GM12878 (cell line): ENCODE measurements around the gene DCAF4. TPM values are rescaled to one million over a fixed set of nuclear protein-coding genes. Genes with fewer than 3 reads are reported as not detected.
A peak's percentile ranks its signal among the peaks of the same experiment; 100 is the strongest.

Experiments used
- ATAC-seq: fragments of 200-7000 bp; cut with Tn5 transposase; 3 replicates; pipeline ENCODE4 v1.9.1; 2020; ENCODE audit warnings: mild to moderate bottlenecking, moderate library complexity
- BruUV-seq: library from RNA; stranded (reverse); fragments of 400-500 nt; replicated peaks from 2 replicates; lab custom pipeline; 2021; lab: Mats Ljungman, UMichigan
- CTCF ChIA-PET: fragments of 300-600 bp; sonication (Branson Sonifier 250); formaldehyde crosslinking; extraction: SDS; loops from one replicate; lab custom pipeline; 2021; ENCODE audit warnings: inconsistent platforms; lab: Yijun Ruan, JAX
- POLR2A ChIA-PET: fragments of 350-600 bp; formaldehyde crosslinking; extraction: SDS; loops from one replicate; lab custom pipeline; 2021; ENCODE audit warnings: inconsistent platforms; lab: Charles Lee
- RAD21 ChIA-PET: fragments of 300-600 bp; sonication (Branson Sonifier 250); formaldehyde crosslinking; loops from one replicate; lab custom pipeline; 2023; ENCODE audit warnings: antibody characterized with exemption; ENCODE audit not compliant: unreplicated experiment; lab: Charles Lee
- SMC1A ChIA-PET: fragments of 300-600 bp; sonication (Branson Sonifier 250); formaldehyde crosslinking; loops from one replicate; lab custom pipeline; 2023; ENCODE audit not compliant: unreplicated experiment, uncharacterized antibody; lab: Charles Lee
- DNase-seq: peaks from one replicate; pipeline ENCODE4 v3.0.0-alpha.2; 2011; ENCODE audit warnings: low read depth, low spot score
- FAIRE-seq: peaks from 3 replicates; lab custom pipeline; 2011; peaks lifted over from hg19 to GRCh38; lab: Jason Lieb, UNC
- H2AFZ ChIP-seq: 2 replicates; pipeline ENCODE4 v1.6.0; 2011; ENCODE audit warnings: low read depth, low read length, control low read depth; ENCODE audit not compliant: control insufficient read depth
- H3K27ac ChIP-seq: 2 replicates; pipeline ENCODE4 v1.5.1; 2011; ENCODE audit warnings: control low read depth; ENCODE audit not compliant: control insufficient read depth, insufficient read depth
- H3K27me3 ChIP-seq, 2 experiments: replicated peaks in 1 of 2; 2 replicates each; pipeline versions ENCODE4 v1.6.0 to v1.6.1; 2011; ENCODE audit warnings: low read length in 1 of 2; ENCODE audit not compliant: control insufficient read depth in 2 of 2, insufficient read depth in 2 of 2
- H3K36me3 ChIP-seq, 2 experiments: 2 replicates each; pipeline ENCODE4 v1.5.1; 2011; ENCODE audit warnings: low read length in 1 of 2; ENCODE audit not compliant: control insufficient read depth in 2 of 2, insufficient read depth in 2 of 2
- H3K4me1 ChIP-seq: 2 replicates; pipeline ENCODE4 v1.6.1; 2011; ENCODE audit warnings: mild to moderate bottlenecking, low read length, moderate library complexity, mixed read lengths; ENCODE audit not compliant: control insufficient read depth, insufficient read depth
- H3K4me2 ChIP-seq: 2 replicates; pipeline ENCODE4 v1.6.0; 2011; ENCODE audit warnings: control low read depth; ENCODE audit not compliant: control insufficient read depth, insufficient read depth
- H3K4me3 ChIP-seq: fragments of 200-600 bp; sonication (generic); 2 replicates; pipeline ENCODE4 v1.5.1; 2016
- H3K79me2 ChIP-seq: 2 replicates; pipeline ENCODE4 v1.6.0; 2011; ENCODE audit warnings: low read length; ENCODE audit not compliant: control insufficient read depth, insufficient read depth
- H3K9ac ChIP-seq: 2 replicates; pipeline ENCODE4 v1.8.0; 2011; ENCODE audit warnings: low read length, control low read depth, mixed read lengths; ENCODE audit not compliant: control insufficient read depth, insufficient read depth
- H3K9me3 ChIP-seq: replicated peaks from 3 replicates; pipeline ENCODE4 v1.5.1; 2011; ENCODE audit warnings: mild to moderate bottlenecking, low read length; ENCODE audit not compliant: control insufficient read depth, insufficient read depth
- H4K20me1 ChIP-seq: 2 replicates; pipeline ENCODE4 v1.6.0; 2011; ENCODE audit not compliant: control insufficient read depth, insufficient read depth
- ASH2L ChIP-seq: fragments of 300-600, 200-600 bp; sonication (generic); IDR thresholded peaks from 2 replicates; pipeline ENCODE4 v1.6.1; 2017; ENCODE audit warnings: low read depth, mild to moderate bottlenecking, borderline replicate concordance
- CBX3 ChIP-seq: fragments of 200-600 bp; sonication (generic); IDR thresholded peaks from 2 replicates; pipeline ENCODE4 v1.6.1; 2016; ENCODE audit warnings: low read depth, borderline replicate concordance
- EZH2 ChIP-seq: IDR thresholded peaks from 2 replicates; pipeline ENCODE4 v1.6.1; 2012; ENCODE audit warnings: low read depth, mild to moderate bottlenecking, control low read depth, inconsistent platforms, low read length, borderline replicate concordance; ENCODE audit not compliant: control insufficient read depth
- HDGF ChIP-seq: fragments of 450-650 bp; IDR thresholded peaks from 2 replicates; pipeline ENCODE4 v1.6.1; 2016; ENCODE audit warnings: antibody characterized with exemption
- NR2C1 ChIP-seq: fragments of 450-650 bp; IDR thresholded peaks from 2 replicates; pipeline ENCODE4 v1.6.1; 2017; ENCODE audit warnings: antibody characterized with exemption, mild to moderate bottlenecking, moderate library complexity
- PAX8 ChIP-seq: fragments of 450-650 bp; IDR thresholded peaks from 2 replicates; pipeline ENCODE4 v1.6.1; 2017; ENCODE audit warnings: mild to moderate bottlenecking, moderate library complexity
- PML ChIP-seq: IDR thresholded peaks from 2 replicates; pipeline ENCODE4 v1.6.1; 2012; ENCODE audit warnings: low read length, inconsistent platforms
- POLR2A ChIP-seq: IDR thresholded peaks from 2 replicates; pipeline ENCODE4 v1.6.1; 2011; ENCODE audit warnings: low read depth, mild to moderate bottlenecking, low read length
- SIN3A ChIP-seq: IDR thresholded peaks from 2 replicates; pipeline ENCODE4 v1.6.1; 2012; ENCODE audit warnings: low read depth, low read length, improper control_type of control experiment
- WGBS: methylation state at CpG from one replicate; pipeline ENCODE4 v1.1.6; 2016; ENCODE audit warnings: low lambda C conversion rate; ENCODE audit not compliant: insufficient replicate concordance, insufficient coverage; ENCODE audit errors: missing lambda C conversion rate; 5-methylcytosine and 5-hydroxymethylcytosine counted together
- in situ Hi-C: fragments of 300-500 bp; cut with MboI; formaldehyde crosslinking; loops from 9 replicates; pipeline ENCODE4 v1.14.3; 2018; ENCODE audit warnings: mixed read lengths
- intact Hi-C: fragments of 100-400 bp; cut with micrococcal nuclease; formaldehyde crosslinking; loops from one replicate; pipeline ENCODE4 v1.14.2; 2022; ENCODE audit not compliant: unreplicated experiment
- polyA plus RNA-seq, 11 experiments: library from polyadenylated mRNA; depleted of rRNA in 4 of 11; unstranded in 6 of 11; stranded (reverse) in 5 of 11; fragments of >200 nt; fragmentation: Nextera tagmentation in 4 of 11; fragmentation: Illumina TruSeq in 1 of 11; extraction: Ambion mirVana in 4 of 11; extraction: Trizol in 1 of 11; gene quantifications; 1 replicate in 1 of 11; 2 replicates in 10 of 11; pipeline versions ENCODE4 v1.2.1 to v1.2.3, GENCODE V29; 2011 to 2016; ENCODE audit warnings: inconsistent platforms in 2 of 11, missing spikeins in 2 of 11, low read depth in 1 of 11
- total RNA-seq, 4 experiments: library from RNA; depleted of rRNA in 3 of 4; stranded (reverse); fragments of >200 nt in 3 of 4; fragmentation: Illumina TruSeq in 1 of 4; extraction: Trizol in 1 of 4; gene quantifications; 2 replicates each; pipeline versions ENCODE4 v1.2.1 to v1.2.3, GENCODE V29; 2013 to 2021
- TF ChIP-seq, protein P1 (sequence below), 3 experiments: IDR thresholded peaks in 2 of 3; conservative IDR thresholded peaks in 1 of 3; 2 replicates each; pipeline ENCODE4 v1.5.1; 2011; ENCODE audit warnings: low read depth in 3 of 3, low read length in 3 of 3, mild to moderate bottlenecking in 3 of 3, control low read depth in 2 of 3, moderate library complexity in 2 of 3, inconsistent platforms in 1 of 3, mixed read lengths in 1 of 3; ENCODE audit not compliant: control insufficient read depth in 2 of 3, insufficient read depth in 1 of 3; ENCODE audit errors: extremely low read depth in 1 of 3
- TF ChIP-seq, protein P2 (sequence below): IDR thresholded peaks from 2 replicates; pipeline ENCODE4 v1.6.1; 2011; ENCODE audit warnings: mild to moderate bottlenecking, low read depth, low read length, moderate library complexity; ENCODE audit not compliant: insufficient replicate concordance

The DCAF4 gene
- total and polyA plus RNA-seq, 10 of the 15 experiments (the other 5 are each of a cell fraction or from before 2014, with no cell fraction given), result 2.6 to 51.1 (median 21.0) TPM

DNA sequence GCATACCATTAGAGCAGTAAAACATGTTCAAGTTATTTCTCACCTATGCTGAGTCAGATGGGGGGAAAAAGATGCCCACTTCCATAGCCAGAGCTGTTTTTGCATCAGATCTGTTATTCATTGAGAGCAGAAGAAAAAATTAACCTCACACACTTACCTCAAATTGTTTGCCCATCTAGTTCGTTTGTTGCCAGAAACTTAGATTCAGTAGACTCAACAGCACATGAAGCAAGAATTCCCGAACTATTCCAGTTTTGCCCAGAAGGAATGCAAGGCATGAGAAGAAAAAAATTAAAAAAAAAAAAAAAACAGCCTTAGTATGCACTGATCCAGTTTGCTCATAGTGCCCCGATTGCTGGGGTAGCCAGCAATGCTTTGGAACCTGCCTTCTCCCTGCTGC is 19.9 kb upstream of the DCAF4 start (continued):
- TF ChIP-seq, protein P1, sequence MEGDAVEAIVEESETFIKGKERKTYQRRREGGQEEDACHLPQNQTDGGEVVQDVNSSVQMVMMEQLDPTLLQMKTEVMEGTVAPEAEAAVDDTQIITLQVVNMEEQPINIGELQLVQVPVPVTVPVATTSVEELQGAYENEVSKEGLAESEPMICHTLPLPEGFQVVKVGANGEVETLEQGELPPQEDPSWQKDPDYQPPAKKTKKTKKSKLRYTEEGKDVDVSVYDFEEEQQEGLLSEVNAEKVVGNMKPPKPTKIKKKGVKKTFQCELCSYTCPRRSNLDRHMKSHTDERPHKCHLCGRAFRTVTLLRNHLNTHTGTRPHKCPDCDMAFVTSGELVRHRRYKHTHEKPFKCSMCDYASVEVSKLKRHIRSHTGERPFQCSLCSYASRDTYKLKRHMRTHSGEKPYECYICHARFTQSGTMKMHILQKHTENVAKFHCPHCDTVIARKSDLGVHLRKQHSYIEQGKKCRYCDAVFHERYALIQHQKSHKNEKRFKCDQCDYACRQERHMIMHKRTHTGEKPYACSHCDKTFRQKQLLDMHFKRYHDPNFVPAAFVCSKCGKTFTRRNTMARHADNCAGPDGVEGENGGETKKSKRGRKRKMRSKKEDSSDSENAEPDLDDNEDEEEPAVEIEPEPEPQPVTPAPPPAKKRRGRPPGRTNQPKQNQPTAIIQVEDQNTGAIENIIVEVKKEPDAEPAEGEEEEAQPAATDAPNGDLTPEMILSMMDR (IDR thresholded peaks at IDR 0.05 in 2 of 3, conservative IDR thresholded peaks at IDR 0.05 in 1 of 3; ENCODE audit: control insufficient read depth in 2 of 3, extremely low read depth in 1 of 3, insufficient read depth in 1 of 3, low read depth in 3 of 3, low read length in 3 of 3), result no peak
- TF ChIP-seq, protein P2, sequence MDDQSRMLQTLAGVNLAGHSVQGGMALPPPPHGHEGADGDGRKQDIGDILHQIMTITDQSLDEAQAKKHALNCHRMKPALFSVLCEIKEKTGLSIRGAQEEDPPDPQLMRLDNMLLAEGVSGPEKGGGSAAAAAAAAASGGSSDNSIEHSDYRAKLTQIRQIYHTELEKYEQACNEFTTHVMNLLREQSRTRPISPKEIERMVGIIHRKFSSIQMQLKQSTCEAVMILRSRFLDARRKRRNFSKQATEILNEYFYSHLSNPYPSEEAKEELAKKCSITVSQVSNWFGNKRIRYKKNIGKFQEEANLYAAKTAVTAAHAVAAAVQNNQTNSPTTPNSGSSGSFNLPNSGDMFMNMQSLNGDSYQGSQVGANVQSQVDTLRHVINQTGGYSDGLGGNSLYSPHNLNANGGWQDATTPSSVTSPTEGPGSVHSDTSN, result no peak

DNA sequence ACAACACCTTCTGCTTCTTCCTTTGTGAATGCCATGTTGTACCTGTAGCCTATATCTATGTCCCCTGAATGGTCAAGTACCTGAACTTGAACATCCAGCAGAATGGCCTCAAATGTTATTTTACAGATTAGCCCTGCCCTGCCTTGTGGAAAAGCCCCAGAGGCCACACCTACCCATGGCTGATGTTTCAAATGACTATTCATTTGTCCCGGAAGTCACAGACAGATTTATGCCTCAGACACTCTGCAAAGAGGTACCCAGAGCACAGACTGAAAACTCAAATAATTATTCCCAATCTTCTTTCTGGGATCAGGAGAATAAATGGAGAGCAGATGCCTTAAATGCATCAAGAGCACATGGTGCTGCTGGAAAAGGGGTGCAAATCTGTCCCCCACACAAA is 19.4 kb upstream of the DCAF4 start:
- Histone ChIP-seq H3K27ac (no peak overlapping the region), H2AFZ (peak overlapping the region; percentile 59), H3K27me3 (no peaks in the 10 kb centered on the region), H4K20me1 (no peaks in the 10 kb centered on the region), H3K4me3 (no peak overlapping the region), H3K9me3 (no peaks in the 10 kb centered on the region), H3K9ac (no peak overlapping the region), H3K4me1 (peaks cover 7% of the 10 kb centered on the region; the same call in 1 of the 2 replicates), H3K79me2 (no peaks in the 10 kb centered on the region), H3K4me2 (no peak overlapping the region), H3K36me3 (no peaks in the 10 kb centered on the region)
- ATAC-seq (peak; percentile 81), DNase-seq (no peak), FAIRE-seq (no peak)
- ChIA-PET SMC1A (interaction anchor here (2.9 to 5.0 kb wide), 2 partner anchors 391 to 392 kb away, joined by 23 to 304 read pairs; no protein-coding TSS in a partner anchor), RAD21 (interaction anchor here (1.7 to 5.1 kb wide), 3 partner anchors 193 to 391 kb away, joined by 5 to 216 read pairs (median 32); no protein-coding TSS in a partner anchor), POLR2A (no interaction called here), CTCF (interaction anchor here (1.2 to 14.5 kb wide), 2 partner anchors 13 to 392 kb away, joined by 3 to 520 read pairs; partner anchors contain the start of gene DPF3)
- WGBS, result 39% methylated on average over 1 of the region's 1 CpG
- no TSS peak for BruUV-seq
- TF ChIP-seq PAX8, result no peak
- TF ChIP-seq NR2C1, result no peak
- no peak for TF ChIP-seq HDGF
- no peak for TF ChIP-seq CBX3
- no peak for TF ChIP-seq POLR2A
- TF ChIP-seq PML, result no peak
- TF ChIP-seq, protein P2, result no peak
- TF ChIP-seq EZH2, result no peak
- TF ChIP-seq ASH2L, result no peak
- TF ChIP-seq SIN3A, result no peak
- intact Hi-C loops, result no loop called here
- in situ Hi-C loops, result loop anchor here (5.0 kb wide), 1 partner anchor 390 kb away; no protein-coding TSS in a partner anchor
